DND-41 (cell line): Measurements from ENCODE around the gene MLYCD.

ENCODE experiments used
- ATAC-seq: fragments of 200-7000 bp; cut with Tn5 transposase; 3 replicates; pipeline ENCODE4 v1.9.1; 2021; ENCODE audit warnings: low read depth; ENCODE audit not compliant: insufficient read depth
- DNase-seq: peaks from one replicate; pipeline ENCODE4 v3.0.0-alpha.2; 2020
- H2AFZ ChIP-seq: 2 replicates; pipeline ENCODE4 v1.6.0; 2012; ENCODE audit warnings: low read depth, low read length
- H3K27ac ChIP-seq: 2 replicates; pipeline ENCODE4 v1.5.1; 2012; ENCODE audit warnings: low read length, inconsistent platforms
- H3K27me3 ChIP-seq: fragments of 200-600 bp; sonication (generic); 2 replicates; pipeline ENCODE4 v1.6.0; 2012; ENCODE audit warnings: low read length, mild to moderate bottlenecking, inconsistent platforms; ENCODE audit not compliant: insufficient read depth, poor library complexity
- H3K36me3 ChIP-seq: 2 replicates; pipeline ENCODE4 v1.5.1; 2012; ENCODE audit warnings: low read length, inconsistent platforms; ENCODE audit not compliant: insufficient read depth
- H3K4me1 ChIP-seq: 2 replicates; pipeline ENCODE4 v1.5.1; 2012; ENCODE audit warnings: mild to moderate bottlenecking, low read length; ENCODE audit not compliant: insufficient read depth
- H3K4me2 ChIP-seq: 2 replicates; pipeline ENCODE4 v1.6.0; 2012; ENCODE audit warnings: mild to moderate bottlenecking, moderate library complexity, low read length, inconsistent platforms; ENCODE audit not compliant: insufficient read depth
- H3K4me3 ChIP-seq, 2 experiments: fragments of 200-600 bp in 1 of 2; shearing (Covaris generic) in 1 of 2; 2 replicates each; pipeline ENCODE4 v1.5.1; 2012 to 2016; ENCODE audit warnings: inconsistent platforms in 2 of 2, low read length in 2 of 2, mild to moderate bottlenecking in 2 of 2, low read depth in 1 of 2, moderate library complexity in 1 of 2
- H3K79me2 ChIP-seq: 2 replicates; pipeline ENCODE4 v1.6.0; 2012; ENCODE audit warnings: low read length, inconsistent platforms; ENCODE audit not compliant: insufficient read depth
- H3K9ac ChIP-seq: 2 replicates; pipeline ENCODE4 v1.6.0; 2012; ENCODE audit warnings: low read depth, mild to moderate bottlenecking, inconsistent platforms, low read length, moderate library complexity
- H3K9me3 ChIP-seq: 2 replicates; pipeline ENCODE4 v1.5.1; 2012; ENCODE audit warnings: low read length, moderate library complexity, mild to moderate bottlenecking, inconsistent platforms; ENCODE audit not compliant: insufficient read depth, severe bottlenecking
- H4K20me1 ChIP-seq: 2 replicates; pipeline ENCODE4 v1.6.0; 2012; ENCODE audit warnings: low read length; ENCODE audit not compliant: insufficient read depth
- CTCF ChIP-seq: IDR thresholded peaks from 2 replicates; pipeline ENCODE4 v1.5.1; 2012; ENCODE audit warnings: borderline replicate concordance, low read length, moderate library complexity, mild to moderate bottlenecking; ENCODE audit not compliant: poor library complexity, severe bottlenecking; ENCODE audit errors: extremely low read depth
- EZH2 ChIP-seq: IDR thresholded peaks from 3 replicates; pipeline ENCODE4 v1.6.1; 2012; ENCODE audit warnings: borderline replicate concordance, low read depth, mild to moderate bottlenecking, moderate library complexity, low read length, inconsistent platforms; ENCODE audit not compliant: severe bottlenecking

Gene MLYCD

GRCh38 chr16:83960521-83961249, 61.8 kb downstream of the MLYCD start:
- Histone ChIP-seq H3K9me3 (no peaks in the 10 kb centered on the region), H3K36me3 (no peaks in the 10 kb centered on the region), H3K4me2 (no peak overlapping the region), H3K9ac (no peak overlapping the region), H3K4me3 (no peak overlapping the region), H3K27ac (no peak overlapping the region), H2AFZ (no peak overlapping the region), H3K79me2 (no peaks in the 10 kb centered on the region), H4K20me1 (no peaks in the 10 kb centered on the region), H3K4me1 (no peaks in the 10 kb centered on the region), H3K27me3 (no peaks in the 10 kb centered on the region)
- DNase-seq (no peak), ATAC-seq (no peak)
- TF ChIP-seq EZH2 (no peak), CTCF (no peak)

GRCh38 chr16:83961591-83961990, 62.7 kb downstream of the MLYCD start:
- Histone ChIP-seq H4K20me1 (no peaks in the 10 kb centered on the region), H3K36me3 (no peaks in the 10 kb centered on the region), H3K9ac (no peak overlapping the region), H3K4me1 (no peaks in the 10 kb centered on the region), H3K9me3 (no peaks in the 10 kb centered on the region), H2AFZ (no peak overlapping the region), H3K27ac (no peak overlapping the region), H3K27me3 (no peaks in the 10 kb centered on the region), H3K4me2 (no peak overlapping the region), H3K79me2 (no peaks in the 10 kb centered on the region), H3K4me3 (no peak overlapping the region)
- no peak for DNase-seq
- ATAC-seq, result no peak
- TF ChIP-seq CTCF (no peak), EZH2 (no peak)

GRCh38 chr16:83963277-83964119, 64.6 kb downstream of the MLYCD start:
- no peak for TF ChIP-seq EZH2
- no peak for TF ChIP-seq CTCF
- DNase-seq (no peak), ATAC-seq (no peak)
- H3K36me3 ChIP-seq, result no peaks in the 10 kb centered on the region
- H2AFZ ChIP-seq, result no peak overlapping the region
- H3K4me3 ChIP-seq, result no peak overlapping the region
- no peak overlapping the region for H3K27ac ChIP-seq
- H3K79me2 ChIP-seq, result no peaks in the 10 kb centered on the region
- no peak overlapping the region for H3K4me2 ChIP-seq
- H3K27me3 ChIP-seq, result no peaks in the 10 kb centered on the region
- no peaks in the 10 kb centered on the region for H3K9me3 ChIP-seq
- no peak overlapping the region for H3K9ac ChIP-seq
- no peaks in the 10 kb centered on the region for H3K4me1 ChIP-seq
- H4K20me1 ChIP-seq, result no peaks in the 10 kb centered on the region
